ENCODE data around the gene XPC. TPM values are rescaled to one million over a fixed set of nuclear protein-coding genes. Genes with fewer than 3 reads are reported as not detected.

XPC gene
- total RNA-seq, 1 donor from 2014 or later, result 41.6 TPM

DNA sequence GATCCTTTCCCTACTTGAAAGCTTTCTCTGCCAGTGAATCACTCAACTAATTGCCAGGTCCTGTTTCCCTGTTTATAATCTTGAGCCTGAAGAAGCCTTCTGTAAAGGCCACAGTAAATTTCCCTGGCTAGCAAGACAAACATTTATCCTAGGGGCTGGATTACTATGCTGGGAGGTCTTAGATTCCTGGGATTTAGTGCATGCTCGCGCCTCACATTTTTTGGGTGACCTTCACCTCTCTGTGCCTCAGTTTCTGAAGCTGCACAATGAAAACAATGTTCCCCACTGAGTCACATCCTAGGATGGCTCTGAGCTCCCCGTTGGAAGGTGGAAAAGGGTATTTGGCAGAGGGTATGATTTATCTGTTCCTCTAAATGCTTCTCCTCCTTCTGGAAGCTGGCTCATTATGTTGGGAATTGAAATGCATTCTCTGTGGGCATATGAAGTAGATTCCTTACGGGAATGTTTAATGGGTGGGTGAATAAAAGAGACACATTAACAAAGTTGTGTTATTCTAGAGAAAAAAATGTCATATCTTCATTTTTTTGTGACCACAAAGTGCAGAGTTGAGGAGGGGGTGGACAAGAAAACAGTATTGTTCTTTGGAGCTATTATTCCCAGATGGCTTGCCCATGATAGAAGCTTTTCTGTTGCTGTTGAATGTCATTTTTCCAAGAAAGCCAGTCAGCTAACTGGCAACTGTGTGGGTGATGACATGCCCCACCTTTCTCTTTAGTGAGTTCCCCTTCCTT lies 32.6 kb upstream of the XPC start:
- H3K27ac Mint-ChIP-seq (ENCODE audit: unreplicated experiment), result no peak overlapping the region
- no peaks in the 10 kb centered on the region for H3K36me3 Mint-ChIP-seq (ENCODE audit: low read depth)
- no peaks in the 10 kb centered on the region for H3K27me3 Mint-ChIP-seq (ENCODE audit: low read depth)
- H3K4me1 Mint-ChIP-seq, result peaks cover 27% of the 10 kb centered on the region
- TF ChIP-seq, protein P1, sequence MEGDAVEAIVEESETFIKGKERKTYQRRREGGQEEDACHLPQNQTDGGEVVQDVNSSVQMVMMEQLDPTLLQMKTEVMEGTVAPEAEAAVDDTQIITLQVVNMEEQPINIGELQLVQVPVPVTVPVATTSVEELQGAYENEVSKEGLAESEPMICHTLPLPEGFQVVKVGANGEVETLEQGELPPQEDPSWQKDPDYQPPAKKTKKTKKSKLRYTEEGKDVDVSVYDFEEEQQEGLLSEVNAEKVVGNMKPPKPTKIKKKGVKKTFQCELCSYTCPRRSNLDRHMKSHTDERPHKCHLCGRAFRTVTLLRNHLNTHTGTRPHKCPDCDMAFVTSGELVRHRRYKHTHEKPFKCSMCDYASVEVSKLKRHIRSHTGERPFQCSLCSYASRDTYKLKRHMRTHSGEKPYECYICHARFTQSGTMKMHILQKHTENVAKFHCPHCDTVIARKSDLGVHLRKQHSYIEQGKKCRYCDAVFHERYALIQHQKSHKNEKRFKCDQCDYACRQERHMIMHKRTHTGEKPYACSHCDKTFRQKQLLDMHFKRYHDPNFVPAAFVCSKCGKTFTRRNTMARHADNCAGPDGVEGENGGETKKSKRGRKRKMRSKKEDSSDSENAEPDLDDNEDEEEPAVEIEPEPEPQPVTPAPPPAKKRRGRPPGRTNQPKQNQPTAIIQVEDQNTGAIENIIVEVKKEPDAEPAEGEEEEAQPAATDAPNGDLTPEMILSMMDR (conservative IDR thresholded peaks at IDR 0.05), result no peak
- no peaks in the 10 kb centered on the region for H3K9me3 Mint-ChIP-seq
- DNase-seq (ENCODE audit: low read depth, low spot score), result no peak
- H3K4me3 Mint-ChIP-seq, result no peak overlapping the region

DNA sequence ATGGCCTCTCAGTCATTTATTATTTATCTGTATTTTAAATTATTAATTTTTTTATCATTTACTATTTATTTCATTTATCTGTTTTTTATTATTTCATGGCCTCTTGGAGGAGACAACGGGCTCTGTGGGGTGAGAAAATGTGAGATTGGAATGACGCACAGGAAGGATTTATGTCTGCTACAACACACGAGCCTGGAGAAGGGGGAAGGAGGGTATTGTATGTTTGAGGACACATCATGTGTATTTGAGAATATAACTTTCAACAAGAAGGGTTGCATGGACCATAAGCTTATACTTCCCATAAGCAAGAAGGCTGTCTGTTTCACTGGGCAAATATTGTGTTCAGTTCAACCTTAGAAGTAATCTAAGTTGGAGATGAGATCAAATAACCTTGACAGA lies 31.9 kb upstream of the XPC start:
- DNase-seq (ENCODE audit: low read depth, low spot score), result no peak
- Mint-ChIP-seq H3K36me3 (ENCODE audit: low read depth) (no peaks in the 10 kb centered on the region), H3K27me3 (ENCODE audit: low read depth) (no peaks in the 10 kb centered on the region), H3K4me3 (no peak overlapping the region), H3K27ac (ENCODE audit: unreplicated experiment) (no peak overlapping the region), H3K9me3 (no peaks in the 10 kb centered on the region), H3K4me1 (peaks cover 27% of the 10 kb centered on the region)
- TF ChIP-seq, protein P1 (conservative IDR thresholded peaks at IDR 0.05), result no peak

DNA sequence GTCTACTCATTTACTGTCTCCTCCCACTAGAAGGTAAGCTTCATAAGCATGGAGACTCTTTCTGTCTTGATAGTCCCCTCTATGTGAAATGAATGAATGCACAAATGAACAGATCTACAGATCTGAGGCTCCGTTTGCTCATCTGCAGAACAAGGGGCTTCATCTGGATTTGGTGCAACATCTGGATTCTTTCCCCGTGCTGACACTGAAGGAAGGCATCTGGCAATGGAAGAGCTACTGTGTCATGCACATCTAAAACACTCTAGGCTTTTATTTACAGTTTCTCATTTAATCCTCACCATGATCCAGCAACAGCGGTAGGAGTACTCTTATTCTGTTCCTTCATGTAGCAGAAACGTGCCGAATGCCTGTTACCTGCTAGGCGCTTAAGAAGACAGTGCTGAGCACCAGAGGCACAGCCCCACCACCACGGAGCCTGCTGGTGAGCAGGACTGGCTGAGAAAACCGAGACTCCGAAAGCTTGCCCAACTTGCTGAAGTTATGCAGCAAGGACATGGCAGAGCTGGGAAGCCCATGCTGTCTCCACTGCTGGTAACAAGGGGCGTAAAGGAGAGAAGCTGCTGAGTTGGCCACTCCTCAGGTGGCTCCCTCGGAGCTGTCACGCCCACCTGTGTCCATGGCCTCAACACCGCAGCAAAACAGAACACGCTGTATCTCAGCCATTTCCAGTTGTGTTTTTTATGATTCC lies 31.3 kb upstream of the XPC start:
- Mint-ChIP-seq H3K27ac (ENCODE audit: unreplicated experiment) (no peak overlapping the region), H3K27me3 (ENCODE audit: low read depth) (no peaks in the 10 kb centered on the region), H3K9me3 (no peaks in the 10 kb centered on the region), H3K4me1 (peaks cover 27% of the 10 kb centered on the region), H3K36me3 (ENCODE audit: low read depth) (no peaks in the 10 kb centered on the region), H3K4me3 (no peak overlapping the region)
- TF ChIP-seq, protein P1 (conservative IDR thresholded peaks at IDR 0.05), result no peak
- no peak for DNase-seq (ENCODE audit: low read depth, low spot score)

DNA sequence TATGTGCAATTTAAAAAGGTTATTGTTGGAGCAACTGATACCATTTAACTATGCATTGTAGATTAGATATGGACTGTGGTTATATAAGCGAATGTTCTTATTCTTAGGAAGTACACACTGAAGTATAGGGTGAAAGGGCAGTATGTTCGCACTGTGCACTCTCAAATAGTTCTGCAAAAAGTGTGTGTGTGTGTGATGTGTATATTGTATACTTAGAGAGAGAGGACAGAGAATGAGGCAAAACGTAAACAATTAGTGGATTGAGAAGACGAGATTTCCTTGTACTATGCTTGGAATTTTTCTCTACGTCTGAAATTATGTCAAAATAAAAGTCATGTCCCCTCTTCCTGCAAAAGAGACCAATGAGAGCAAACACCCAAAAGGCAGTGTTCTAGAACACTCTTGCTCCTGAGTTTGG lies 30.6 kb upstream of the XPC start:
- no peak for DNase-seq (ENCODE audit: low read depth, low spot score)
- Mint-ChIP-seq H3K4me1 (peaks cover 31% of the 10 kb centered on the region), H3K9me3 (no peaks in the 10 kb centered on the region), H3K27me3 (ENCODE audit: low read depth) (no peaks in the 10 kb centered on the region), H3K36me3 (ENCODE audit: low read depth) (no peaks in the 10 kb centered on the region), H3K4me3 (no peak overlapping the region), H3K27ac (ENCODE audit: unreplicated experiment) (no peak overlapping the region)
- TF ChIP-seq, protein P1 (conservative IDR thresholded peaks at IDR 0.05), result no peak

DNA sequence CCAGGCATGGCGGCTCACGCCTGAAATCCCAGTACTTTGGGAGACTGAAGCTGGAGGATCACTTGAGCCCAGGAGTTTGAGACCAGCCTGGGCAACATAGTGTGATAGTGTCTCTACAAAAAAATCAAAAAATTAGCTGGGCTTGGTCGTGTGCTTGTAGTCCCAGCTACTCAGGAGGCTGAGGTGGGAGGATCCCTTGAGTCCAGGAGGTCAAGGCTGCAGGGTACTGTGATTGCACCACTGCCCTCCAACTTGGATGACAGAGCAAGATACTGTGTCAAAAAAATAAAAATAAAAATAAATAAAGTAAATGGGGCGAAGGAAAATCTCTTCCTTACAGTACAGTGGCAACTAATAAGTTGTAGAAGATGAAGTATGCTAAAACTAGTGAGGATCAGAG lies 29.8 kb upstream of the XPC start:
- no peaks in the 10 kb centered on the region for H3K9me3 Mint-ChIP-seq
- no peak overlapping the region for H3K27ac Mint-ChIP-seq (ENCODE audit: unreplicated experiment)
- H3K27me3 Mint-ChIP-seq (ENCODE audit: low read depth), result no peaks in the 10 kb centered on the region
- no peak overlapping the region for H3K4me3 Mint-ChIP-seq
- TF ChIP-seq, protein P1 (conservative IDR thresholded peaks at IDR 0.05), result no peak
- no peak for DNase-seq (ENCODE audit: low read depth, low spot score)
- no peaks in the 10 kb centered on the region for H3K36me3 Mint-ChIP-seq (ENCODE audit: low read depth)
- H3K4me1 Mint-ChIP-seq, result peaks cover 36% of the 10 kb centered on the region

Data from neural crest cell (in vitro differentiated cells).